Endodermal cell (in vitro differentiated cells): ENCODE data around the gene SIAH1. TPM values are rescaled to one million over a fixed set of nuclear protein-coding genes. Genes with fewer than 3 reads are reported as not detected.

Source experiments
- DNase-seq: peaks from one replicate; pipeline ENCODE4 v3.0.0-alpha.2; 2017
- H3K27ac ChIP-seq: 2 replicates; pipeline ENCODE4 v1.5.1; 2013; ENCODE audit warnings: mild to moderate bottlenecking, low read depth, low read length, moderate library complexity
- H3K27me3 ChIP-seq: 2 replicates; pipeline ENCODE4 v1.6.1; 2013; ENCODE audit warnings: mild to moderate bottlenecking, low read length, moderate library complexity; ENCODE audit not compliant: insufficient read depth, control insufficient read depth, poor library complexity, severe bottlenecking
- H3K36me3 ChIP-seq: 2 replicates; pipeline ENCODE4 v1.7.0; 2013; ENCODE audit warnings: mild to moderate bottlenecking, low read length, moderate library complexity; ENCODE audit not compliant: control insufficient read depth, insufficient read depth
- H3K4me1 ChIP-seq: one replicate; pipeline ENCODE4 v1.7.0; 2013; ENCODE audit warnings: low read length; ENCODE audit not compliant: control insufficient read depth, insufficient read depth
- H3K4me3 ChIP-seq: 2 replicates; pipeline ENCODE4 v1.5.1; 2013; ENCODE audit warnings: mild to moderate bottlenecking, low read length, moderate library complexity
- H3K9ac ChIP-seq: 2 replicates; pipeline ENCODE4 v1.6.1; 2013; ENCODE audit warnings: mild to moderate bottlenecking, low read length, moderate library complexity; ENCODE audit not compliant: poor library complexity, severe bottlenecking; ENCODE audit errors: extremely low read depth
- H3K9me3 ChIP-seq: 2 replicates; pipeline ENCODE4 v1.6.1; 2013; ENCODE audit warnings: mild to moderate bottlenecking, low read length, moderate library complexity; ENCODE audit not compliant: control insufficient read depth
- H3K27ac Mint-ChIP-seq: 2 replicates; pipeline ENCODE4 v1.8.0; 2020; ENCODE audit warnings: mixed read lengths
- H3K27me3 Mint-ChIP-seq: 2 replicates; pipeline ENCODE4 v1.8.0; 2021; ENCODE audit warnings: mild to moderate bottlenecking, mixed read lengths; ENCODE audit not compliant: insufficient read depth
- H3K36me3 Mint-ChIP-seq: 2 replicates; pipeline ENCODE4 v1.8.0; 2020; ENCODE audit warnings: low read depth, mixed read lengths
- H3K4me1 Mint-ChIP-seq: 2 replicates; pipeline ENCODE4 v1.8.0; 2020; ENCODE audit warnings: mixed read lengths
- H3K4me3 Mint-ChIP-seq: 2 replicates; pipeline ENCODE4 v1.8.0; 2020; ENCODE audit warnings: mild to moderate bottlenecking, moderate library complexity, mixed read lengths
- H3K9me3 Mint-ChIP-seq: 2 replicates; pipeline ENCODE4 v1.8.0; 2020; ENCODE audit warnings: mild to moderate bottlenecking, mixed read lengths
- CTCF ChIP-seq: fragments of 200-600 bp; sonication (generic); conservative IDR thresholded peaks from 2 replicates; pipeline ENCODE4 v1.5.0; 2021; ENCODE audit warnings: antibody characterized with exemption, mild to moderate bottlenecking
- WGBS, 2 experiments: methylation state at CpG; one replicate each; pipeline versions ENCODE4 v1.1.5 to v1.1.7; 2013; ENCODE audit warnings: missing lambda C conversion rate in 2 of 2, mixed read lengths in 1 of 2; ENCODE audit not compliant: insufficient coverage in 1 of 2, insufficient read length in 1 of 2; 5-methylcytosine and 5-hydroxymethylcytosine counted together
- total RNA-seq, 2 donors: library from RNA; stranded (reverse); fragmentation: NEBNext Ultra II Directional in 1 of 2; extraction: Animal tissue kit (Norgen Biotek cat#: 25700) in 1 of 2; gene quantifications; 2 replicates in 1 of 2; 3 replicates in 1 of 2; pipeline ENCODE4 v1.2.1, GENCODE V29; 2021

SIAH1 gene
- total RNA-seq, 2 donors from 2014 or later = 32.8 to 37.5 TPM

- Histone ChIP-seq H3K27me3 (no peaks in the 10 kb centered on the region), H3K27ac (no peak overlapping the region), H3K9ac (no peak overlapping the region), H3K9me3 (no peaks in the 10 kb centered on the region), H3K36me3 (peaks cover 15% of the 10 kb centered on the region), H3K4me3 (no peak overlapping the region), H3K4me1 (no peaks in the 10 kb centered on the region)
- DNase-seq = no peak
- 90 to 95% methylated on average over 5 of the region's 5 CpGs for WGBS, 2 experiments
- Mint-ChIP-seq H3K27me3 (no peaks in the 10 kb centered on the region), H3K4me1 (peaks cover 10% of the 10 kb centered on the region), H3K27ac (no peak overlapping the region), H3K9me3 (no peaks in the 10 kb centered on the region), H3K4me3 (no peak overlapping the region), H3K36me3 (peaks cover 40% of the 10 kb centered on the region)
- no peak for TF ChIP-seq CTCF
These were observed 52.2 kb downstream of the SIAH1 start for GRCh38 chr16:48332978-48333377.

DNA sequence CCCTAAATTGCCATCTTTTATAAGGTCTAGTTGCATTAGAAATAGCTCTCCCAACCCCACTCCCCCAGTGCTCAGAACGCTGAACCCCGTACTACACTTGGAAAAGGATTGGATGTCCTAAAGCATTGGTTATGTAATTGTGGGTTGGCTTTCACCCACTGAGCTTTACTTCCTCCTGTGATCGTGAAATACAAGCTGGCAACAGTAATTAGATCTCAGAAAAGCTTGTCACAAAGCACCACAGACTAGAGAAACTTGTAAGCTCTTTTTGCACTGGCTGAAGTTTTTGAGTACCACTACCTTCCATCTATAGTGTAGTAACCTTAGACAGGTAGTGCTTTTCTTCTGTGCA lies 54.4 kb downstream of the SIAH1 start:
- H3K4me1 Mint-ChIP-seq = peaks cover 4% of the 10 kb centered on the region
- H3K9me3 Mint-ChIP-seq = no peaks in the 10 kb centered on the region
- H3K36me3 Mint-ChIP-seq = peaks cover 28% of the 10 kb centered on the region
- H3K9ac ChIP-seq = no peak overlapping the region
- no peak overlapping the region for H3K27ac Mint-ChIP-seq
- no peaks in the 10 kb centered on the region for H3K27me3 ChIP-seq
- peaks cover 14% of the 10 kb centered on the region for H3K36me3 ChIP-seq
- 100% methylated on average over 2 to 3 of the region's 3 CpGs for WGBS, 2 experiments
- H3K4me3 ChIP-seq = no peak overlapping the region
- H3K27ac ChIP-seq = no peak overlapping the region
- no peak for TF ChIP-seq CTCF
- H3K27me3 Mint-ChIP-seq = no peaks in the 10 kb centered on the region
- DNase-seq = no peak
- H3K4me3 Mint-ChIP-seq = no peak overlapping the region
- H3K4me1 ChIP-seq = no peaks in the 10 kb centered on the region
- no peaks in the 10 kb centered on the region for H3K9me3 ChIP-seq

- no peak for TF ChIP-seq CTCF
- peak overlapping the region; percentile 53 for H3K27ac Mint-ChIP-seq
- Histone ChIP-seq H3K9ac (no peak overlapping the region), H3K9me3 (no peaks in the 10 kb centered on the region), H3K27me3 (no peaks in the 10 kb centered on the region), H3K4me1 (no peaks in the 10 kb centered on the region), H3K36me3 (peaks cover 13% of the 10 kb centered on the region), H3K4me3 (no peak overlapping the region), H3K27ac (no peak overlapping the region)
- peaks cover 27% of the 10 kb centered on the region for H3K36me3 Mint-ChIP-seq
- no peak overlapping the region for H3K4me3 Mint-ChIP-seq
- no peaks in the 10 kb centered on the region for H3K4me1 Mint-ChIP-seq
- H3K27me3 Mint-ChIP-seq = no peaks in the 10 kb centered on the region
- no peak for DNase-seq
- H3K9me3 Mint-ChIP-seq = no peaks in the 10 kb centered on the region
- 92 to 97% methylated on average over 2 of the region's 2 CpGs for WGBS, 2 experiments
These were observed 54.9 kb downstream of the SIAH1 start for GRCh38 chr16:48330189-48330840.
